Measurements from ENCODE around the gene MT1G. TPM values are rescaled to one million over a fixed set of nuclear protein-coding genes. Genes with fewer than 3 reads are reported as not detected.
"Not testable (repeated sequence)": the region's sequence is repeated elsewhere in the genome, so short reads cannot be mapped to it uniquely, and the experiment has no call there.

MT1G gene
- total RNA-seq, 1 experiment from 2014 or later, result not detected

DNA sequence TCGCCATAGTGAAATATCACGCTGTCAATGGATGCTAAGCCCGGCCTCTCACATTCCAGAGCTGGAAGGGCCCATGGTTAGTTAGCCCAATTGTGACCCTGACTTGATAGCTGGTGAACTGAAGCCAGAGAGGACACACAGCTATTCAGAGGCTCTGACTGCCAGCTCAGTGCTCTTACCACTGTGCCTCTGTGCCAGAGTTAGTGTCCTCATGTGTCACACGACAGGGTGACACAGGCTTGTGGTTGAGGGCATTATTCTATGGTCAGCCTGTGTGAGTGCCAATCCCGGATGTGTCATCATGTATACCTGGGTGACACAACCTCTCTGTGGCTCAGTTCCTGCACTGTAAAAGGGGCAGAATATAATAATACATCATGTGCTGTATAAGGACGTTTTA is 12.0 kb upstream of the MT1G start:
- no peaks in the 10 kb centered on the region for H3K9me3 ChIP-seq (replicated peaks)
- H3K4me3 ChIP-seq, result no peak overlapping the region
- H3K27me3 ChIP-seq (replicated peaks), result peaks cover 7% of the 10 kb centered on the region
- H3K27ac ChIP-seq, result no peak overlapping the region
- no peaks in the 10 kb centered on the region for H3K36me3 ChIP-seq
- DNase-seq (ENCODE audit: low read depth in 1 of 2, low spot score in 2 of 2), result no peak
- H3K4me1 ChIP-seq (replicated peaks), result peaks cover 12% of the 10 kb centered on the region

DNA sequence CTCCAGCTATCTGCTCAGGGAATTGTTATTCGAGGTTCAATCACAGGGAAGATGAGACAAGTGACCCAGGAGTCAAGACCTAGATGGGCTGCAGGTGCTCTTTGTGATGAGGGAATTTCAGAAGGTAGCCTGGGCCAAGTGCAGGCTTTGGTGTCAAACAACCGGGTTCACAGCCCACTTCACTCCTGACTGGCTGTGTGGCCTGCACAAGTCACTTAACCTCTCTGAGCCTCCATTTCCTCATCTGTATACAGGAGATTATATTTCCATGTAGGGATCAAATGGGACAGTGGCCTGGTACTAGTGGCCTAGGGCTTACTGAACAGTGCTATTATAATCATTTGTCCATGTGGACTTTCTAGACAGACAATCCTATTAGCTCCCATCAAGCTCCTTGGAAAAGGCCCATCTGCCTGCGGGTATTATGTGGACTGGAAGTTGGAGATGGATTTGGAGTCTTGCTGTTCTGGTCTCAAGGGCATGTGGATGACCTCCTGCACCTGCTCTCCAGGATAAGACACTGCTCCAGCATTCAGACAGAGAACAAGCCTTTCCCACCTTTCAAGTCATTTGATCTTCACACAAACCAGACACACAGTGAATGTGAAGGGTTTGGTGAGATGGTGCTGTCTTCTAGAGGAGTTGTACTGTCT is 11.3 kb upstream of the MT1G start:
- Histone ChIP-seq H3K4me1 (replicated peaks) (peaks cover 12% of the 10 kb centered on the region), H3K27ac (no peak overlapping the region), H3K4me3 (no peak overlapping the region), H3K36me3 (no peaks in the 10 kb centered on the region), H3K27me3 (replicated peaks) (peaks cover 7% of the 10 kb centered on the region), H3K9me3 (replicated peaks) (no peaks in the 10 kb centered on the region)
- no peak for DNase-seq (ENCODE audit: low read depth in 1 of 2, low spot score in 2 of 2)

DNA sequence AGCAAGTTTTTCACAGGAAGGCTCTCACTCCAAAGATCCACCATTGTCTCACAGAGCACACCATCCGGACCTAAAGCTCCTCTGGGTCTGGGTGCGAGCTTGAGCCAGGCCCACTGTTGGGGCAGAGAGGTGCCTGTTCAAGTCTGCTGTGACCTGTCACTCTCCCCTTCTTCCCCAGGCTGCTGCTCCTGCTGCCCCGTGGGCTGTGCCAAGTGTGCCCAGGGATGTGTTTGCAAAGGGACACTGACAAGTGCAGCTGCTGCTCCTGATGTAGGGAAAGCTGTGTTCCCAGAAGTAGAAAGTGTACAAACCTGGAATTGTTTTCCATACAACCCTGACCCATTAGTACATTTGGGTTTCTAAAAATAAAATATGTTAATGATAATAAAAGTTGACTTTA is 9.6 kb upstream of the MT1G start:
- no peaks in the 10 kb centered on the region for H3K36me3 ChIP-seq
- H3K9me3 ChIP-seq (replicated peaks), result no peaks in the 10 kb centered on the region
- H3K4me3 ChIP-seq, result no peak overlapping the region
- H3K27me3 ChIP-seq (replicated peaks), result peaks cover 7% of the 10 kb centered on the region
- no peak overlapping the region for H3K27ac ChIP-seq
- no peak for DNase-seq (ENCODE audit: low read depth in 1 of 2, low spot score in 2 of 2)
- peaks cover 5% of the 10 kb centered on the region; the same call in 1 of the 2 replicates for H3K4me1 ChIP-seq (replicated peaks)

DNA sequence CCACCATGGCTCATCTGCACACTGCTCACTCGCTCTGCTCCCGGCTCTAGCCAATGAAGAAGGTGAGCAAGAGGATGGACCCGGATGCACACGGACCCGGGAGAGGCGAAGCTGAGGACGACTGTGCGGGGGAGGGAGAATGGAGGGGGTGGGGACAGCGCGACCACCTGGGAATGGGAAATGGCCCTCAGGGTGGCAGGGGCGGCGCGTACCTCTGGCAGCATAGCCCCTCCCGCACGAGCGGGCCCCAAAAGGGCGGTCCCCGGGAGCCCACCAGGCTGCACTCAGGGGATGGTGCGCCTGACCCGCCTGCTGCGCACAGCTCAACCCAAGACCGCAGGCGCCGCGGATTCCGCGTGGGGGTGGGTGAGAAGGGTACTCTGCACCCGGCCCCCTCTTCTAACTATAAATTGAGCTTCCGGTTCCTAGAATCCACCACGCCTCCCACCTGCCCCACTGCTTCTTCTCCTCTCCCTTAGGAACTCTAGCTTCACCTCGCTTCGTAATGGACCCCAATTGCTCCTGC is 7.9 kb upstream of the MT1G start:
- no peak overlapping the region for H3K27ac ChIP-seq
- no peaks in the 10 kb centered on the region for H3K36me3 ChIP-seq
- no peaks in the 10 kb centered on the region for H3K4me1 ChIP-seq (replicated peaks)
- H3K9me3 ChIP-seq (replicated peaks), result no peaks in the 10 kb centered on the region
- no peak for DNase-seq (ENCODE audit: low read depth in 1 of 2, low spot score in 2 of 2)
- H3K27me3 ChIP-seq (replicated peaks), result peaks cover 7% of the 10 kb centered on the region
- H3K4me3 ChIP-seq, result no peak overlapping the region

DNA sequence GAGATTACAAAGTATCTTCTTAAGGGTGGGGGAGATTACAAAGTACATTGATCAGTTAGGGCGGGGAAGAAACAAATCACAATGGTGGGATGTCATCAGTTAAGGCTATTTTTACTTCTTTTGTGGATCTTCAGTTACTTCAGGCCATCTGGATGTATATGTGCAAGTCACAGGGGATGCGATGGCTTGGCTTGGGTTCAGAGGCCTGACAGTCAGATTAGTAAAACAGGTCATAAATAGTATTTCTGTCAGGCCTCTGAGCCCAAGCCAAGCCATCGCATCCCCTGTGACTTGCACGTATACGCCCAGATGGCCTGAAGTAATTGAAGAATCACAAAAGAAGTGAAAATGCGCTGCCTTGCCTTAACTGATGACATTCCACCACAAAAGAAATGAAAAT is 6.7 kb upstream of the MT1G start:
- H3K27ac ChIP-seq; H3K4me1 ChIP-seq (replicated peaks); H3K9me3 ChIP-seq (replicated peaks); DNase-seq (ENCODE audit: low read depth in 1 of 2, low spot score in 2 of 2); H3K4me3 ChIP-seq; H3K36me3 ChIP-seq: not testable (repeated sequence)
- peaks cover 18% of the 10 kb centered on the region for H3K27me3 ChIP-seq (replicated peaks)

DNA sequence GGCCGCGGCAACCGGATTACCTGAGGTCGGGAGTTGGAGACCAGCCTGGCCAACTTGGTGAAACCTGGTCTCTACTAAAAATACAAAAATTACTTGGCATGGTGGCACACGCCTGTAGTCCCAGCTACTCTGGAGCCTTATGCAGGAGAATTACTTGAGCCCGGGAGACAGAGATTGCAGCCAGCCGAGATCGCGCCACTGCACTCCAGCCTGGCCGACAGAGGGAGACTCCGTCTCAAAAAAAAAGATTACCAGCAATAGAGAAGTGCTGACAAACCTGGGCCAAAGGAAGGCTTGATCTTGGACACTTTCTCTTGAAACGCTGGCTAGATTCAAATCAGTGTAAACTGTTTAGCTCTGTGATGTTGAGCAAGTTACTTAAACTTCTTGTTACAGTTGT is 6.1 kb upstream of the MT1G start:
- Histone ChIP-seq H3K27ac (no peak overlapping the region), H3K9me3 (replicated peaks) (no peaks in the 10 kb centered on the region), H3K4me3 (no peak overlapping the region), H3K4me1 (replicated peaks) (no peaks in the 10 kb centered on the region), H3K27me3 (replicated peaks) (peaks cover 24% of the 10 kb centered on the region), H3K36me3 (no peaks in the 10 kb centered on the region)
- no peak for DNase-seq (ENCODE audit: low read depth in 1 of 2, low spot score in 2 of 2)

DNA sequence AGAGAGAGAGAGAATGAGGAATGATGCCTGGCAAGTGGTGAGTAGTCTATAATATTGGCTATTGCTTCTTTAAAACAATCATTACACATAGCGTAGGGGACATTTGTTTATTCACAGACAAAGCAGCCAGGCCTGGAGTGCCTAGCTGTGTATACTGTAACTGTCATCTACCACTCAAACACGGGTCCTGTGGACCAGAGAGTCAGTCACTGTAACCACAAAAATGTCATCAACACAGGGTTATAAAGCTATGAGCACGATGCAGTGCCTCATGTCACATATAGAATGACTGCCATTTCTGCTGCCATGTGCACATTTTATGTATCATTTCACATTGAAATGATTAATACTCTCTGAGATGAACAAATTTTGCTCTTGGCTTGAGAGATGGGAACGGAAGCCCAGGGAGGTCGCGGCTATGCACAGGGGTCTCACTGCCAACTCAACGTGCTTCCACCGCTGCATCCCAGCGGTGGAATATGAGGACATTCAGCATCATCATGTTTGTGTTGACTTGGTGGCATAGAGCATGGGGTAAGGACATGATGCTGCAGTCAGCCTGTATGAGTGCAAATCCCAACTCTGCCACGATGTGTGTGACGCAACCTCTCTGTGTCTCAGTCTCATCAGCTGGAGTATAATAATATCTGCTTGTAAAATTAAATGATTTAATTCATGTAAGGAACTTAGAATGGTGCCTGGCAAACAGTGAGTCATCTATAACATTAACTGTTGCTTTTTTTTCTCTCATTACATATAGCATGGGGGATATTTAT is 5.1 kb upstream of the MT1G start:
- no peak for DNase-seq (ENCODE audit: low read depth in 1 of 2, low spot score in 2 of 2)
- H3K27me3 ChIP-seq (replicated peaks), result peaks cover 34% of the 10 kb centered on the region

DNA sequence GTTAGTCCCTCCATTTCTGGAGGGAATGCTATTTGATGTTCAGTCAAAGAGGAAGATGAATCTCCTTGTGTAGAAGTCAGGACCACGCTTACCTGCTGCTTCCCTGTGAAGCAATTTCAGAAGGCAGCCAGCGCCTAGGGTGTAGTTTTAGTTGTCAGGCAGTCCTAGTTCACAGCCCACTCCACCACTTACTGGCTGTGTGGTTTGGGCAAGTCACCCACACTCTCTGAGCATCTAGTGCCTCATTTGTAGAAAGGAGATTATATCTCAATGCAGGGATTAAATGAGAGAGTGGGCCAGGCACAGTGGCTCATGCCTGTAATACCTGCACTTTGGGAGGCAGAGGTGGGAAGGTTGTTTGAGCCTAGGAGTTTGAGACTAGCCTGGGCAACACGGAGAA is 4.3 kb upstream of the MT1G start:
- DNase-seq (ENCODE audit: low read depth in 1 of 2, low spot score in 2 of 2); H3K36me3 ChIP-seq; H3K4me3 ChIP-seq; H3K27ac ChIP-seq; H3K9me3 ChIP-seq (replicated peaks); H3K4me1 ChIP-seq (replicated peaks): not testable (repeated sequence)
- H3K27me3 ChIP-seq (replicated peaks), result peaks cover 42% of the 10 kb centered on the region

More for the DNA sequence above, 5.1 kb upstream of the MT1G start:
- Histone ChIP-seq H3K9me3 (replicated peaks) (no peaks in the 10 kb centered on the region), H3K36me3 (no peaks in the 10 kb centered on the region), H3K27ac (no peak overlapping the region), H3K4me3 (no peak overlapping the region), H3K4me1 (replicated peaks) (no peaks in the 10 kb centered on the region)

DNA sequence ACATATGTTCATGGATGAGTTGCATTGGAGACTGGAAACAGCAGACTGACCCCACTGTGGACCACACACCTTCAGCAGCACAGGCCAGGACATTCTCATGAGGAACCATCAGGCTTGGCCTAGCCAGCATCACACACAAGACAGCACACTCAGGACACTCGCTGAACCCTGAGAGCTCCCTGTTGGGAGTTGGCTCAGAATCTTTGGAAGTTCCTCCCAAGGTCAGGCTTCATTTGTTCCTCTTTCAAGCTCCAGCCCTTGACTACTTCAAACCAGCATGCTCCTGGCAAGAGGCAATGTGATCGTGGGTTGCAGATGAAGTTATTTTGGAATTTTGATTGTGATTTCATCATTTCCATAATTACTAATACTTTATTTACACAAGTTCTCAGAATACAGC is 3.8 kb upstream of the MT1G start:
- H3K4me3 ChIP-seq; H3K36me3 ChIP-seq; H3K27ac ChIP-seq; H3K9me3 ChIP-seq (replicated peaks); H3K4me1 ChIP-seq (replicated peaks); DNase-seq (ENCODE audit: low read depth in 1 of 2, low spot score in 2 of 2): not testable (repeated sequence)
- H3K27me3 ChIP-seq (replicated peaks), result peaks cover 43% of the 10 kb centered on the region

DNA sequence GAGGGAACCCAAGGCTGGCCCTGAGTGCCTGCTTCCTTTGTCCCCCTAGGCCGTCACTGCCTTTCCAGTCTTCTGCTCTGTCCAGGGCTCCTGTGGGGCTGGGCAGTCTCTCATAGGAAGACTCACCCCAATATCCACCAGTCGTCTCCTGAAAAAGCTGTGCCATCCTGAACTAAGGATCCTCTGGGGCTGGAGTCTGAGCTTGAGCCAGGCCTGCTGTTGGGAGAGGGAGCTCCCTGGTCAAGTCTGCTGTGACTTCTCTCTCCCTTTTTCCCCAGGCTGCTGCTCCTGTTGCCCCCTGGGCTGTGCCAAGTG is 2.7 kb upstream of the MT1G start:
- no peaks in the 10 kb centered on the region for H3K9me3 ChIP-seq (replicated peaks)
- no peak for DNase-seq (ENCODE audit: low read depth in 1 of 2, low spot score in 2 of 2)
- H3K4me3 ChIP-seq, result no peak overlapping the region
- no peaks in the 10 kb centered on the region for H3K4me1 ChIP-seq (replicated peaks)
- no peaks in the 10 kb centered on the region for H3K36me3 ChIP-seq
- H3K27me3 ChIP-seq (replicated peaks), result peaks cover 41% of the 10 kb centered on the region
- no peak overlapping the region for H3K27ac ChIP-seq

DNA sequence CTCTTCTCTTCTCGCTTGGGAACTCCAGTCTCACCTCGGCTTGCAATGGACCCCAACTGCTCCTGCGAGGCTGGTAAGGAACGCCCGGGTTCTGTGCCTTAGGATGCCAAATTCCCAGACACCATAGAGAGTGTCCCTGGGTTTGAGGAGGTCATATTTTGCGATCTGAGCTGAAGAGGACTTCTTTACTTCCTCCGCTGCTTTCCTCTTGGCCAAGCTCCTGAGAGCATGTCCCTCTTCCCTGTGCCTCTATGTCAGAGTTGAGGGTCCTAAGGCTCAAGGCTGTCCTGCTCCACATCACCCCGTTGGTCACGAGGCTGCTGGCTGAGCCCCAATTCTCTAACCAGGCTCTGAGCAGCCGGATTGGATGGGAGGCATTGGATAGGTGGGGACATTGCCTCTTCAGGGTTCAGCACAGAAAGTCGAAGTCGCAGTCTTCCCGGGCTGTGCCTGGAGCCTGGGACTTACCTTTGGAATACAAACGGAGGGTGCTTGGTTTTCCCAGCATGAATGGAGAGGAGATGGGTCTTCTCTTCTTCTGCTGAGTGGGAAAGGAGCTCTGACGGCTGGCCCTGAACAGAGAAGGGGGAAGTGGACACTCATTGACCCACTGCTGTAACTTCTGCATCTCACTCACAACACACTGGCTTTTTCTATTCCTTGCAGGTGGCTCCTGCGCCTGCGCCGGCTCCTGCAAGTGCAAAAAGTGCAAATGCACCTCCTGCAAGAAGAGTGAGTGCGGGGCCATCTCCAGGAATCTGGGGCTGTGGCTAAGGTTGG is 2.2 kb upstream of the MT1G start:
- no peaks in the 10 kb centered on the region for H3K9me3 ChIP-seq (replicated peaks)
- no peaks in the 10 kb centered on the region for H3K4me1 ChIP-seq (replicated peaks)
- no peaks in the 10 kb centered on the region for H3K36me3 ChIP-seq
- DNase-seq (ENCODE audit: low read depth in 1 of 2, low spot score in 2 of 2), result no peak
- H3K27me3 ChIP-seq (replicated peaks), result peaks cover 46% of the 10 kb centered on the region
- no peak overlapping the region for H3K4me3 ChIP-seq
- H3K27ac ChIP-seq, result no peak overlapping the region

DNA sequence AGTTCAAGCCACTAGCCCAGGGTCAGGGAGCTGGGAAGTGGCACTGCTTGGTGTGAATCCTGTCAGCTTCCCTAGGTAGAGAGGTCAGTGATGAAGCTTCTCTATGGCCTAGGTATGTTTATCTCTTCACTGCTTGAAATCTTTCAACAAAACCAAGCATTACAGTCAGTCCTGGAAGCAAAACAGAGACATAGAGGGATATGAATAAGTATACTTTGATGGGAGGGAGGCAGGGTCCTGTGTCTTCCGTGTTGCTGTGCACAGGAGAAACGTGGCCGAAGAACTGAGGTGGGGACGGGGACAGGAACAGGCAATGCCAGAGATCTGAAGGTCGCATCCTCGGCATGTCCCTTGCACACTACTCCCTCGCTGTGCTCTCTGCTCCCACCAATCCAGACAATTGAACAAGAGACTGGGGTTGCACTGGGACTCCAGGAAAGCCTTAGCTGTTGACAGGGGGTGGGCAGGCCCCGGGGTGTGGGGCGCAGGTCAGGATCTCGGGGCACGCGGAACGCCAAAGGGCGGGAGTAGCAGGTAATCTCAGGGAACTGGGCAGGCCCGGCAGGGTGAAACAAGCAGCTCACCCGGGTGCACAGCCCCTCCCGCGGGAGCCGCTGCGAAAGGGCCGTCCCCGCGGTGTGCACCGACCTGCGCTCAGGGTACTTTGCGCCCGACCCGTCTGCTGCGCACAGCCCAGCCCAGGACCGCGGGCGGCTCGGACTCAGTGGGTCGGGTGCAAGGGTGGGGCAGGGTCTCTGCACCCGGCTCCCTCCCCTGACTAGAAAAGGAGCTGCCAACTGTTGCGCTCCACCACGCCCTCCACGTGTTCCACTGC is 1.4 kb upstream of the MT1G start, which contains the start of gene MT1H:
MT1H (plus strand) TSS at position 810 of the 835 bp plus-strand sequence. CDS start 71 bp downstream, outside the sequence.
- H3K27me3 ChIP-seq (replicated peaks), result peaks cover 51% of the 10 kb centered on the region
- no peak for DNase-seq (ENCODE audit: low read depth in 1 of 2, low spot score in 2 of 2)
- H3K27ac ChIP-seq, result no peak within 1 kb of the TSS

More for the DNA sequence above, 1.4 kb upstream of the MT1G start, which contains the start of gene MT1H:
- Histone ChIP-seq H3K4me1 (replicated peaks) (no peaks in the 10 kb centered on the region), H3K36me3 (no peaks in the 10 kb centered on the region), H3K9me3 (replicated peaks) (no peaks in the 10 kb centered on the region), H3K4me3 (no peak within 1 kb of the TSS)
